ENCODE measurements around the gene HYAL4.

GRCh38 chr7:123867225-123867624 is 22.3 kb downstream of the HYAL4 start:
- TF ChIP-seq, protein P1, sequence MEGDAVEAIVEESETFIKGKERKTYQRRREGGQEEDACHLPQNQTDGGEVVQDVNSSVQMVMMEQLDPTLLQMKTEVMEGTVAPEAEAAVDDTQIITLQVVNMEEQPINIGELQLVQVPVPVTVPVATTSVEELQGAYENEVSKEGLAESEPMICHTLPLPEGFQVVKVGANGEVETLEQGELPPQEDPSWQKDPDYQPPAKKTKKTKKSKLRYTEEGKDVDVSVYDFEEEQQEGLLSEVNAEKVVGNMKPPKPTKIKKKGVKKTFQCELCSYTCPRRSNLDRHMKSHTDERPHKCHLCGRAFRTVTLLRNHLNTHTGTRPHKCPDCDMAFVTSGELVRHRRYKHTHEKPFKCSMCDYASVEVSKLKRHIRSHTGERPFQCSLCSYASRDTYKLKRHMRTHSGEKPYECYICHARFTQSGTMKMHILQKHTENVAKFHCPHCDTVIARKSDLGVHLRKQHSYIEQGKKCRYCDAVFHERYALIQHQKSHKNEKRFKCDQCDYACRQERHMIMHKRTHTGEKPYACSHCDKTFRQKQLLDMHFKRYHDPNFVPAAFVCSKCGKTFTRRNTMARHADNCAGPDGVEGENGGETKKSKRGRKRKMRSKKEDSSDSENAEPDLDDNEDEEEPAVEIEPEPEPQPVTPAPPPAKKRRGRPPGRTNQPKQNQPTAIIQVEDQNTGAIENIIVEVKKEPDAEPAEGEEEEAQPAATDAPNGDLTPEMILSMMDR (IDR thresholded peaks at IDR 0.05), result no peak
- TF ChIP-seq POLR2A (IDR thresholded peaks at IDR 0.05), result no peak

Data from body of pancreas (tissue), 4 donors.